Peyer's patch (tissue), 4 donors: ENCODE measurements around the gene KIF1A. TPM values are rescaled to one million over a fixed set of nuclear protein-coding genes. Genes with fewer than 3 reads are reported as not detected.

Experiments
- DNase-seq, 3 donors: peaks; one replicate each; pipeline ENCODE4 v3.0.0-alpha.2; 2017 to 2019
- H3K27ac ChIP-seq, 4 donors: fragments of 200-600 bp; sonication (generic); one replicate each; pipeline ENCODE4 v1.5.1; 2016 to 2019
- H3K27me3 ChIP-seq, 2 donors: fragments of 200-600 bp; sonication (generic); one replicate each; pipeline ENCODE4 v1.5.1; 2019
- H3K36me3 ChIP-seq, 3 donors: fragments of 200-600 bp; sonication (generic); one replicate each; pipeline ENCODE4 v1.5.1; 2016 to 2019
- H3K4me1 ChIP-seq, 4 donors: fragments of 200-600 bp; sonication (generic); one replicate each; pipeline ENCODE4 v1.5.1; 2016 to 2019
- H3K4me3 ChIP-seq, 4 donors: fragments of 200-600 bp; sonication (generic); 1 replicate in 3 of 4; 2 replicates in 1 of 4; pipeline ENCODE4 v1.5.1; 2016 to 2019; ENCODE audit warnings: mild to moderate bottlenecking in 1 of 4
- H3K9me3 ChIP-seq, 4 donors: fragments of 200-600 bp; sonication (generic); one replicate each; pipeline ENCODE4 v1.5.1; 2016 to 2019; ENCODE audit warnings: mild to moderate bottlenecking in 1 of 4
- CTCF ChIP-seq, 6 experiments: fragments of 450-650 bp in 4 of 6; fragments of 200-600 bp in 2 of 6; sonication (generic) in 1 of 6; IDR thresholded peaks; one replicate each; pipeline ENCODE4 v1.5.1; 2017 to 2019; ENCODE audit warnings: antibody characterized with exemption in 6 of 6, mild to moderate bottlenecking in 3 of 6, moderate library complexity in 1 of 6
- POLR2A ChIP-seq, 2 donors: fragments of 450-650 bp; IDR thresholded peaks; one replicate each; pipeline ENCODE4 v1.5.1; 2017; ENCODE audit warnings: antibody characterized with exemption in 2 of 2, mild to moderate bottlenecking in 2 of 2, moderate library complexity in 2 of 2
- total RNA-seq, 4 donors: library from RNA; depleted of rRNA; stranded (reverse); fragments of >200 nt; gene quantifications; one replicate each; pipeline ENCODE4 v1.1.0, GENCODE V29; 2016

KIF1A gene
- total RNA-seq, 4 donors from 2014 or later, result 0.83 to 6.0 (median 2.0) TPM

GRCh38 chr2:240720686-240721595 is 99.1 kb downstream of the KIF1A start:
- Histone ChIP-seq H3K27me3 (no peaks in the 10 kb centered on the region), H3K36me3 (no peaks in the 10 kb centered on the region), H3K27ac (no peak overlapping the region), H3K4me3 (no peak overlapping the region), H3K4me1 (no peaks in the 10 kb centered on the region), H3K9me3 (no peaks in the 10 kb centered on the region)
- DNase-seq, result no peak
- no peak for TF ChIP-seq POLR2A (IDR thresholded peaks at IDR 0.05)
- TF ChIP-seq CTCF (IDR thresholded peaks at IDR 0.05), result no peak

GRCh38 chr2:240719676-240720545 is 100.1 kb downstream of the KIF1A start:
- DNase-seq, result no peak
- no peak for TF ChIP-seq POLR2A (IDR thresholded peaks at IDR 0.05)
- no peak for TF ChIP-seq CTCF (IDR thresholded peaks at IDR 0.05)
- H3K27ac ChIP-seq, result no peak overlapping the region
- H3K36me3 ChIP-seq, result no peaks in the 10 kb centered on the region
- H3K4me1 ChIP-seq, result no peaks in the 10 kb centered on the region
- H3K9me3 ChIP-seq, result no peaks in the 10 kb centered on the region
- no peak overlapping the region for H3K4me3 ChIP-seq
- H3K27me3 ChIP-seq, result no peaks in the 10 kb centered on the region

- TF ChIP-seq CTCF (IDR thresholded peaks at IDR 0.05) (no peak), POLR2A (IDR thresholded peaks at IDR 0.05) (no peak)
- DNase-seq, result no peak
- no peaks in the 10 kb centered on the region for H3K36me3 ChIP-seq
- H3K4me1 ChIP-seq, result no peaks in the 10 kb centered on the region
- no peaks in the 10 kb centered on the region for H3K9me3 ChIP-seq
- H3K27me3 ChIP-seq, result no peaks in the 10 kb centered on the region
- no peak overlapping the region for H3K4me3 ChIP-seq
- H3K27ac ChIP-seq, result no peak overlapping the region
Measured at GRCh38 chr2:240718896-240719490, 101.0 kb downstream of the KIF1A start.

- Histone ChIP-seq H3K9me3 (no peaks in the 10 kb centered on the region), H3K27ac (no peak overlapping the region), H3K4me3 (no peak overlapping the region), H3K36me3 (no peaks in the 10 kb centered on the region), H3K27me3 (no peaks in the 10 kb centered on the region), H3K4me1 (no peaks in the 10 kb centered on the region)
- TF ChIP-seq CTCF (IDR thresholded peaks at IDR 0.05), result no peak
- no peak for TF ChIP-seq POLR2A (IDR thresholded peaks at IDR 0.05)
- DNase-seq, result no peak
Measured at GRCh38 chr2:240717681-240718581, 102.1 kb downstream of the KIF1A start.

- H3K9me3 ChIP-seq, result no peaks in the 10 kb centered on the region
- H3K4me3 ChIP-seq, result no peak overlapping the region
- DNase-seq, result no peak
- no peak overlapping the region for H3K27ac ChIP-seq
- H3K4me1 ChIP-seq, result no peaks in the 10 kb centered on the region
- no peaks in the 10 kb centered on the region for H3K27me3 ChIP-seq
- H3K36me3 ChIP-seq, result no peaks in the 10 kb centered on the region
- TF ChIP-seq CTCF (IDR thresholded peaks at IDR 0.05) (no peak), POLR2A (IDR thresholded peaks at IDR 0.05) (no peak)
Measured at GRCh38 chr2:240717181-240717641, 102.8 kb downstream of the KIF1A start.
